Activated CD8-positive, alpha-beta T cell treated with anti-CD3 and anti-CD28 coated beads, Interleukin-2, amount 10 ng/mL, durations not matched to agents 7 days and 5 days (primary cell): Measurements from ENCODE around the gene LDB3. TPM values are rescaled to one million over a fixed set of nuclear protein-coding genes. Genes with fewer than 3 reads are reported as not detected.
A peak's percentile ranks its signal among the peaks of the same experiment; 100 is the strongest.
"Not testable (repeated sequence)": the region's sequence is repeated elsewhere in the genome, so short reads cannot be mapped to it uniquely, and the experiment has no call there.

Experiments
- ATAC-seq: fragments of 150-1000 bp; cut with Tn5 transposase; one replicate; pipeline ENCODE4 v1.10.0; 2021; ENCODE audit warnings: moderate library complexity
- CTCF ChIA-PET: fragments of 350-600 bp; sonication (Branson Sonifier 250); formaldehyde crosslinking; loops from one replicate; lab custom pipeline; 2021; ENCODE audit warnings: antibody characterized with exemption; lab: Charles Lee
- POLR2A ChIA-PET: fragments of 350-600 bp; sonication (Branson Sonifier 250); formaldehyde crosslinking; loops from one replicate; lab custom pipeline; 2021; ENCODE audit warnings: antibody characterized with exemption; lab: Charles Lee
- DNase-seq: peaks from one replicate; pipeline ENCODE4 v3.0.0-alpha.2; 2020
- H3K27ac Mint-ChIP-seq: one replicate; pipeline ENCODE4 v1.8.0; 2021; ENCODE audit warnings: mild to moderate bottlenecking, mixed read lengths
- H3K27me3 Mint-ChIP-seq: one replicate; pipeline ENCODE4 v1.8.0; 2021; ENCODE audit warnings: low read depth, mixed read lengths
- H3K36me3 Mint-ChIP-seq: one replicate; pipeline ENCODE4 v1.8.0; 2021; ENCODE audit warnings: low read depth, mixed read lengths
- H3K4me1 Mint-ChIP-seq: one replicate; pipeline ENCODE4 v1.8.0; 2021; ENCODE audit warnings: low read depth, mixed read lengths
- H3K4me3 Mint-ChIP-seq: one replicate; pipeline ENCODE4 v1.8.0; 2021; ENCODE audit warnings: mild to moderate bottlenecking, mixed read lengths
- H3K9me3 Mint-ChIP-seq: one replicate; pipeline ENCODE4 v1.8.0; 2022; ENCODE audit warnings: mixed read lengths; ENCODE audit not compliant: insufficient read depth
- total RNA-seq, 2 experiments: library from RNA; stranded (reverse); gene quantifications; one replicate each; pipeline ENCODE4 v1.2.3, GENCODE V29; 2021

Gene LDB3
- total RNA-seq, 2 experiments from 2014 or later = 0.05 TPM; not detected in 1

DNA sequence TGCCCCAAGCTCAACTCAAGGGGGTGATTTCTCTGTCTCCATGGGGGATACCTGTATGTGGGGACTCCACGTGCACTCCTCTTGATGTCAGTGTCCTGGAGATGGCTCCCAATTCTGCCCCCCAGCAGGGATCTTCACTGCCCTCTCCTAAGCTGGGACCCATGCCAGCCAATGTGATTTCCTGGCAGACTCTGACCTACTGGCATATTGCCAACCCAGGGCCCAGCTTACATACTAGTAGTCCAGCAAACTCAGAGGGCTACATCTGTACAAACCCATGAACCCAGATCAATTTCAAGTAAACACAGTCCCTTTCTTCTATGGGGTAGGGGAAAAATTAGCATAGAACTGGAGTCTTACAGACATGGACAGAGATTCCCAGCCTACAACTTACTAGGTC is 61.9 kb downstream of the LDB3 start:
- ChIA-PET POLR2A (no interaction called here), CTCF (no interaction called here)
- H3K27ac Mint-ChIP-seq = no peak overlapping the region
- H3K36me3 Mint-ChIP-seq = no peaks in the 10 kb centered on the region
- no peaks in the 10 kb centered on the region for H3K9me3 Mint-ChIP-seq
- H3K4me3 Mint-ChIP-seq = no peak overlapping the region
- ATAC-seq (no peak), DNase-seq (no peak)
- H3K4me1 Mint-ChIP-seq = no peaks in the 10 kb centered on the region
- H3K27me3 Mint-ChIP-seq = peaks cover 12% of the 10 kb centered on the region

DNA sequence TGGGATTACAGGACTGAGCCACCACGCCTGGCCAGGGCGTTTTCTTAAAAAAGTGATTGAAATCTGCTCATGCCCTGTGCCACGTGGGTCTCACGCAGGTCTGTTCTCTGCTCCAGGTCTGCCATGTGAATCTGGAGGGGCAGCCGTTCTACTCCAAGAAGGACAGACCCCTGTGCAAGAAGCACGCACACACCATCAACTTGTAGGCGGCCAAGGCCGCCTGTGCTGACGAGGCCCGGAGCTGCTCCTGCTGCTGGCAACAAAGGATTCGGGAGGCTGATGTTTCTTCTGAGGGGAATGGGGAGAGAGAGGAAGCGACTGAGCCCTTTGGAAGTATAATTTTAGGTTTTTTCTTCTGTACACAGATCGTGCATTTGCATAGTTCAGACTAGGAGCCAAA is 64.5 kb downstream of the LDB3 start:
- CTCF ChIA-PET = no interaction called here
- DNase-seq (no peak), ATAC-seq (no peak)
- Mint-ChIP-seq H3K4me3 (no peak overlapping the region), H3K27ac (no peak overlapping the region), H3K36me3 (no peaks in the 10 kb centered on the region), H3K4me1 (no peaks in the 10 kb centered on the region), H3K9me3 (no peaks in the 10 kb centered on the region), H3K27me3 (peaks cover 13% of the 10 kb centered on the region)
- POLR2A ChIA-PET = no interaction called here

DNA sequence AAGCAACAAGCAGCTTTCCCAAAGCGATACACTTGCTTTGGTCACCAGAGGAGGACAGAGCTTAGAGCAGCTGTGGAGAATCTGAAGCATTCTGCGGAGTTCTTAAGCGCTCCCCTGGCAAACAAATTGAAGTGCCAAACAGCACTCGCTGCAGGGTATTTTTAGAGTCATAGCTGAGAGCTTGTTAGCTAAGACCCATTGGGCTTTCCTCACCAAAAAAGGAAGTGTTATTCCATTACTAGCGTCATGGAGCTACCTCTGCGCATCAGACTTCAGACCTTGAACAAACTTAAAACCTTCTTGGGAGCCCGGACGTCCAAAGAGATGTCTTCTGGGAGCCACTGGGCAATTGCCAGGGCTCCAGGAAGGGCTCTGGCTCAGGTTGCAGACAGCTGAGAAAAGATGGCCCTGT is 65.0 kb downstream of the LDB3 start:
- POLR2A ChIA-PET = no interaction called here
- CTCF ChIA-PET = no interaction called here
- H3K27me3 Mint-ChIP-seq = peaks cover 14% of the 10 kb centered on the region
- no peaks in the 10 kb centered on the region for H3K36me3 Mint-ChIP-seq
- no peak for ATAC-seq
- DNase-seq = no peak
- no peak overlapping the region for H3K4me3 Mint-ChIP-seq
- H3K4me1 Mint-ChIP-seq = no peaks in the 10 kb centered on the region
- H3K27ac Mint-ChIP-seq = no peak overlapping the region
- H3K9me3 Mint-ChIP-seq = no peaks in the 10 kb centered on the region

DNA sequence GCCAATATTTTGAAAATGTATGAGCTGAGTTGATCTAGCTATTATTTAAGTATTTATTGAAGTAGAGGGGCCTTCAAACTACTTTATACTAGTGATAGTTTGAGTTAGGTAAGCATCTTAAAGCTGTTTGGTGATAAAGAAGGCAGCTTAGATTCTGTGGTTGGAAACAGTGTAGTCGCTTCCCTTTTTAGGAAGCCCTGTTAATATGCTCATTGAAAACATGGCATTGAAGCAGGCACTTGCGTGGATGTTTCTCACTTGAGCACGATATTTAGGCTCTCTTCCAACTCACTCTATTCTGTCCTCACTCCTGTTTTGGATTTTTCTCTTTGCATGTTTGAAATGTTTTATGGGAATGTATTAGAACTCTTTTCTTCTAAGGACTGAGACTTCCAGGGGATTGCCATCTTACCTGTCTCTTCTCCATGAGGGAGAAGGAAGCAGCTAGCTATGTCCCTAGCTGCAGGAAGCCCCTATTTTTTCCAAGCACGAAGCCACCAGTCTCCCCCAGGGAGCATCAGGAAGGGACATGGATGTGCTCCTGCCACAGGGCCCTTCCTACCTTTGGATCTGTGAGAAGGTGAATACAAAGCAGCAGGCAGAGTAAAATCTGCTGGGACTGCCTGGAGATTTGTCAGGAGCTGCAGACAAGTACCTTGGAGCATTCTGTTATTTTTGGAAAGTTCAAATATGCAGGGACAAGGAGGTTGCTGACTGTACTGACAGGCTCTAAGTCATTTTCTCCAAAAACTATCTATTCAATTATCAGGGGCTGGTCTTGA is 66.1 kb downstream of the LDB3 start:
- ChIA-PET POLR2A (no interaction called here), CTCF (no interaction called here)
- H3K36me3 Mint-ChIP-seq = no peaks in the 10 kb centered on the region
- H3K27ac Mint-ChIP-seq = no peak overlapping the region
- H3K9me3 Mint-ChIP-seq = no peaks in the 10 kb centered on the region
- ATAC-seq (no peak), DNase-seq (no peak)
- no peak overlapping the region for H3K4me3 Mint-ChIP-seq
- peaks cover 16% of the 10 kb centered on the region for H3K27me3 Mint-ChIP-seq
- H3K4me1 Mint-ChIP-seq = no peaks in the 10 kb centered on the region

DNA sequence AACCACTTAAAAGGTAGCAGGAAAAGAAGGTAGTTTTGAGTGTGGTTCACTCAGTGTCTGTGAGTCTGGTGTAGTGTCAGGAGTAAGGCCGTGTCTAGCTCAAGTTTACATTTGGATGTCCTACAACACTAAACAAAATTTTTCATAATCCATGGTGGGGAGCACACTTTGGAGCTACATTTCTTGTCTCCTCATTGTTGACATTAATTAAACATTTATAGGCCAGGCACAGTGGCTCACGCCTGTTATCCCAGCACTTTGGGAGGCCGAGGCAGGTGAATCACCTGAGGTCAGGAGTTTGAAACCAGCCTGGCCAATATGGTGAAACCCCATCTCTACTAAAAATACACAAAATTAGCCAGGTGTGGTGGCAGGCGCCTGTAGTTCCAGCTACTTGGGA is 67.0 kb downstream of the LDB3 start:
- H3K4me3 Mint-ChIP-seq, H3K36me3 Mint-ChIP-seq, CTCF ChIA-PET, ATAC-seq, POLR2A ChIA-PET, DNase-seq, H3K9me3 Mint-ChIP-seq, H3K4me1 Mint-ChIP-seq, H3K27ac Mint-ChIP-seq: not testable (repeated sequence)
- H3K27me3 Mint-ChIP-seq = peaks cover 18% of the 10 kb centered on the region

DNA sequence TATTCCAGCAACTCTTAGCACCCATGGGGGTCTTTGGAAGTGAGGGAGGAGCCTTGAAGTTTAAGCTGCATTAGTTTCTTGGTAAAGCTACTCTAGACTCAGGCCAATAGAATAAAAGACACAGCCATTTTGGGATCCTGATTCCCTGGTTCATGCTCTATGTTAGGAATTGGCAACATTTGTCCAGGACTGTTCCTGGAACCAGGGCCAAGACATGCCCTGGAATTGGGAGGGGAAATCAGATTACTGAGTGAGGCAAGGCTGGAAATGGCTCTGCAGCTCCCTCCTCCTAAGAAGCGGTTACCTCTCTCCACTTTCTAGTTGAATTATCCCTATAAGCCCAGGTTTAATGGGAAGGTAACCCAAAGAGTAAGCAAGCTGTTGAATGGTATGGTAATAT is 73.9 kb downstream of the LDB3 start:
- peaks cover 15% of the 10 kb centered on the region for H3K27me3 Mint-ChIP-seq
- no peak overlapping the region for H3K4me3 Mint-ChIP-seq
- DNase-seq = no peak
- no peaks in the 10 kb centered on the region for H3K4me1 Mint-ChIP-seq
- no peak for ATAC-seq
- ChIA-PET POLR2A (interaction anchor here (0.6 kb wide), 1 partner anchor 20 kb away, joined by 3 read pairs; no protein-coding TSS in a partner anchor), CTCF (interaction anchor here (1.2 kb wide), 1 partner anchor 26 kb away, joined by 3 read pairs; no protein-coding TSS in a partner anchor)
- no peaks in the 10 kb centered on the region for H3K36me3 Mint-ChIP-seq
- H3K9me3 Mint-ChIP-seq = no peaks in the 10 kb centered on the region
- no peak overlapping the region for H3K27ac Mint-ChIP-seq

DNA sequence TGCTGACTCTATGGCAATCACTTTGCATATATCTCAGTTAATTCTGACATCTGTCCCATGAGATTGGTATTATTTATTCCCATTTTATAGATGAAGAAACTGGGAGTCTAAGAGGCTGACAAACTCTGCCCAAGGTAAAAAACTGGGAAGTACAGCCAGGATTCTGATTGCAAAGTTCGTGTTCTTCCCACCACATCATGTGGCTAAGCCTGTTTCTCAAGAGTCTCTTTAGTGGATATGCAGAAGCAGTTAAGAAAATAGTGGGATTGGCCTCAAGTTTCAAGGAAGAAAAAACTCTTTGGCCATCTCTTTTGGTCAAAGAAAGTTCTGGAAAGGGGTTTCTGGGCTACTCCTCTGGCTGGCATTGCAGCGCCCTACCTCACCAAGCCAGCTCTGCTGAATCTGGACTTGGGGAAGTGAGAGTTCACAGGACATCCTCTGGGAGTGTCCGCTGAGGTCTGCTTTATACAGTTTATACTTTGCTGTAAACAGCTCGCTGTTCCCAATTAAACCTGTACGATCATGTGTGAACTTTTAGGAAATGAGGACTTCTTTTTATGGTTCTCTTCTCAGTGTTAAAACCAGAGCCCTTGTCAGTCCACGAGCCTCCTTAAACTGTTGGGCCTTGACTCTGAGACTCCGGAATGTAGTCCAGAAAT is 75.9 kb downstream of the LDB3 start:
- H3K27me3 Mint-ChIP-seq = peaks cover 8% of the 10 kb centered on the region
- POLR2A ChIA-PET = no interaction called here
- no peaks in the 10 kb centered on the region for H3K36me3 Mint-ChIP-seq
- H3K9me3 Mint-ChIP-seq = no peaks in the 10 kb centered on the region
- ATAC-seq (no peak), DNase-seq (no peak)
- no peak overlapping the region for H3K4me3 Mint-ChIP-seq
- H3K4me1 Mint-ChIP-seq = peaks cover 2% of the 10 kb centered on the region
- CTCF ChIA-PET = no interaction called here
- no peak overlapping the region for H3K27ac Mint-ChIP-seq

DNA sequence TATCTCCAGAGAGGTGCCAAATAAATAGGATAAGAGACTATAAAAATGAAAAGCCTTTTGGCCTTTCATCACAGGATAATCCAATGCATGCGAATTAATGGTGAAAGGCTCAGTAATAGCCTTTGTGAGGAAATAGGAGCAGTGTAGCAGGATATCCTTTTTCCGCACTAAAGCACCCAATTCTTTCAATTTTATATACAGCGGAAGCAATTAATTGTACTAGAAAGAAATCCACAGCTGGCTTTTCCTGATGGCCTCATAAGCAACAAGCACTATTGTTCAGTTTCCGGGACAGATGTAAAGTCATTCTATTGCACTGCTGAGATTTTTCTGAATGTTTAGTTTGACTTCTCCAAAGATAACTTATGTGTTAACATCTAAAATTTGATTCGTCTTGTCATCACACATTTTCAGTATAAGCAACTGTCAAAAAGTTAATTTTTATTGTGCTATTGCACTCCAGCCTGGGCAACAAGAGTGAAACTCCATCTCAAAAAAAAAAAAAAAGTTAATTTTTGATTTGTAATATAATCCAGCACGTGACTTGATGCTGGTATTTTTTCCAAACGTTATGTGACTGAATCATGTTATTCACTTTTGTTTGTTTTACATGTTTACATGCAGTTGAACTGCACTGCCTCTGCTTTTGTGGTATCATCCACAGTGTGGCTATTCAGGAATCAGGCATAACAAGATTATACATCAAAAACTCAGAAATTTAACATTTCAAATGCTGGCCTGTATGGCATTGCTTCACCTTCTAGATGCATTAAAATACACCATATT is 79.7 kb downstream of the LDB3 start:
- Mint-ChIP-seq H3K4me1 (peaks cover 11% of the 10 kb centered on the region), H3K36me3 (no peaks in the 10 kb centered on the region), H3K4me3 (no peak overlapping the region), H3K27ac (no peak overlapping the region), H3K9me3 (no peaks in the 10 kb centered on the region), H3K27me3 (no peaks in the 10 kb centered on the region)
- no peak for DNase-seq
- ChIA-PET POLR2A (interaction anchor here (0.6 kb wide), 1 partner anchor 8 kb away, joined by 3 read pairs; the partner anchor contains the start of gene BMPR1A), CTCF (no interaction called here)
- ATAC-seq = no peak

DNA sequence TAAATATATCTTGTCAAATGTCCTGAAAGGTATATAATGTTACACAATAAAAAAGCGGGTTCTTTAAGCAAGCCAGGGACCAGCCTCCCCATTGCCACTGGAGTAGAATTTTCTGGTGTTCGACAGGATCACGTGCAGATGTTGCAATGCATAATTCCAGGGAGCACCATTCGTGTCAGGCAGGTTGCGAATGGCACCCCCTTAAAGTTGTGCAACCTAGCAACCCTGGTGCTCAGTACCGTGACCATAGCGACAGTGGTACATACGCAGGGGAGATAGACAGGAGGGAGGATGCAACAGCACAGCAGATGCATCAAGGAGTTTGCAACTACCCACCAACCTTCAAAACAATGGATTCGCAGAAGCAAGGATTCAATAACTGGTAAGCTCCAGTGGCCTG is 81.5 kb downstream of the LDB3 start:
- DNase-seq (no peak), ATAC-seq (no peak)
- H3K4me1 Mint-ChIP-seq = peaks cover 23% of the 10 kb centered on the region
- ChIA-PET POLR2A (no interaction called here), CTCF (no interaction called here)
- H3K27me3 Mint-ChIP-seq = peaks cover 9% of the 10 kb centered on the region
- H3K27ac Mint-ChIP-seq = no peak overlapping the region
- H3K36me3 Mint-ChIP-seq = no peaks in the 10 kb centered on the region
- H3K4me3 Mint-ChIP-seq = no peak overlapping the region
- no peaks in the 10 kb centered on the region for H3K9me3 Mint-ChIP-seq

DNA sequence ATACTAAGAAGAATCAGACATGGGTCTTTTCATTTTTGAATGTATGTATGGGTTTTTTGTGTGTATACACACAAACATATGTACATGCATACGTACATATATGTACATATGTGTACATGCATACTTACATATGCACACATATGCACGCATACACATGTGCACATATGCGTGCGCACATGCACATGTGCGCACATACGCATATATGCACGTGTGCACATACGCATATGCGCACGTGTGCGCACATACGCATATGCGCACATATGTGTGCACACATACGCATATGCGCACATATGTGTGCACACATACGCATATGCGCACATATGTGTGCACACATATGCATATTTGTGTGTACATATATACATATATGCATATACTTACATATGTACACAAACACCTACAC is 83.2 kb downstream of the LDB3 start:
- H3K36me3 Mint-ChIP-seq = no peaks in the 10 kb centered on the region
- POLR2A ChIA-PET = no interaction called here
- H3K27me3 Mint-ChIP-seq = peaks cover 14% of the 10 kb centered on the region
- peaks cover 31% of the 10 kb centered on the region for H3K4me1 Mint-ChIP-seq
- no peak overlapping the region for H3K27ac Mint-ChIP-seq
- no peak for DNase-seq
- no peak overlapping the region for H3K4me3 Mint-ChIP-seq
- ATAC-seq = no peak
- no peaks in the 10 kb centered on the region for H3K9me3 Mint-ChIP-seq
- CTCF ChIA-PET = no interaction called here

DNA sequence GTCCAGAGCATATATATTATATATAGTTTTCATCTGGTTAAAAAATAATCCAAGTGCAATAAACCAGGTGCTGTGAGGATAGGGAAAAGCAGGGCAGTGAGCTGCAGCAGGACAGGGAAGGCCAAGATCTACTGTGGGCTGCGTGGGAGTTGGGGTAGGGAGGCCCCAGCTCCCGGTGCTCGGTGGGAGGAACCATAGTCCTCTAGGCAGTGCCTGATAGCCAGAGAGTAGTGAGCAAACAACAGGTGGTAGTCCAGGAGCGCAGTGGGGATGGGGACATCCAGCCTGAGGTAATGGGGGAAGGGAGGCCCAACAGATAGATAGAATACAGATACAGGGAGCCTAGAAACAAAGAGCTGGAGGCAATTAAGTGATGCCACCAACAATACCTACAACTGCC is 84.0 kb downstream of the LDB3 start:
- Mint-ChIP-seq H3K27ac (peak overlapping the region; percentile 10), H3K9me3 (no peaks in the 10 kb centered on the region), H3K4me3 (no peak overlapping the region), H3K27me3 (peaks cover 14% of the 10 kb centered on the region), H3K4me1 (peaks cover 32% of the 10 kb centered on the region), H3K36me3 (peaks cover under 1% of the 10 kb centered on the region)
- ATAC-seq (no peak), DNase-seq (no peak)
- ChIA-PET POLR2A (interaction anchor here (1.4 kb wide), 1 partner anchor 40 kb away, joined by 4 read pairs; no protein-coding TSS in a partner anchor), CTCF (no interaction called here)
